Urothelium cell line (cell line): Measurements from ENCODE around the gene PUS7.
"Not testable (repeated sequence)": the region's sequence is repeated elsewhere in the genome, so short reads cannot be mapped to it uniquely, and the experiment has no call there.

ENCODE experiments used
- DNase-seq: peaks from one replicate; pipeline ENCODE4 v3.0.0; 2011; ENCODE audit warnings: low spot score, mixed read lengths
- FAIRE-seq: peaks from 2 replicates; lab custom pipeline; 2011; peaks lifted over from hg19 to GRCh38; lab: Jason Lieb, UNC

The PUS7 gene

GRCh38 chr7:105521717-105522463 lies at the start of gene PUS7:
PUS7 (minus strand) TSS chr7:105522271; CDS start chr7:105508512, 13,759 bp downstream.
- DNase-seq (peak; percentile 100), FAIRE-seq (peak; percentile 69)

- DNase-seq, result no peak
- FAIRE-seq, result no peak
Measured at GRCh38 chr7:105567821-105568220, 45.8 kb upstream of the PUS7 start.

DNA sequence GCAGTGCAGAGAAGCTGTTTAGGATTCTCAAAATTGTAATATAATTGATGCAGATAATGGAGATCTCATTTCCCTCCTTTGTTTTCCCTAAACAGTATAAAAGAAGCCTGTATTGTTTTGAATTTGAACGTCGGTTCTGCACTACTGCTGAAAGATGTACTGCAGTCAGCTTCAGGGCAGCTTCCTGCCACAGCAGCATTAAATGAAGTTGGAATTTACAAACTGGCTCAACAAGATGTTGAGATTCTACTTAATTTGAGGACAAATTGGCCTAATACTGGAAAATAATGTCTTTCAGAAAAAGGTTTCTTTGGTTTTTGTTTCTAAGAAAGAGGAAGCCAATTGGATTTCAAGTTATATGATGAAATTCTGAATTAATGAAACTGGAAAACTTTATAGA lies 45.0 kb upstream of the PUS7 start:
- DNase-seq (no peak), FAIRE-seq (no peak)

GRCh38 chr7:105565190-105565589 lies 43.1 kb upstream of the PUS7 start:
- DNase-seq (no peak), FAIRE-seq (no peak)

- FAIRE-seq (no peak), DNase-seq (no peak)
Measured at GRCh38 chr7:105559926-105560325, 37.9 kb upstream of the PUS7 start.

- DNase-seq (no peak), FAIRE-seq (no peak)
Measured at GRCh38 chr7:105538339-105538738, 16.3 kb upstream of the PUS7 start.

DNA sequence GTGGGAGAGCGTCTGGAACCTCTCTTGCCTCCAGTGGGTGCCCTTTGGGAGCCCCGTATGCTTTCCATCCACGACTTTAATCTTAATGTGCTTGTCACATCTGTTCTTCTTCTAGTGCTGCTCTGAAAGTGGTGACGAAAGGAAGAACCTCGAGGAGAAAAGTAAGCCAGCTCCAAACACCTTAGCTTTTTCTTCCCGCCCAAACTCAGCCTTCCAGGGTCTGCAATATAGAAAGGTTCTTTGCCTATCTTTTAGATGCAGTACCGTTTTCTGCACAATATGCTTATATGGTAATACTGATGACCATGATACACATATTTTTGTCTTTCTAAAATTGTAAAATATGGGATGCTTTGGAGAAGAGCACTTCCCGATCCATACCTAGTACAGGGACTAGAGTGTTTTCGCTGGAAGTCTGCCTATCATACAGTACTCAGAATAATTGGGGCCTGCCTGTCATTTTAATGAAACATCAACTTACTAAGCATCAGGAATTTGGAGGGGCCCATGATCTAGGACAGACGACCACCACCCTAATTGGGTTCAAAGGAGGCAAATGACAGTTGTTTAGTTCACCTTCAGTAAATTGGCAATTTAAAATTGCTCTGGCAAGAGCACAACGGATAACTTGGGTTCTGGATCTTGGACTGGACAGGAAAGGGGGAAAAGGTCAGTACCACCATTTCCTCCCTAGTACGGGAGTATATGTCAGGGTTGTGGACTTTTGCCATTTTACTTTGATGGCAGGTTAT lies 10.8 kb upstream of the PUS7 start:
- DNase-seq, result no peak
- FAIRE-seq, result no peak

GRCh38 chr7:105531792-105532671 lies 10.0 kb upstream of the PUS7 start, which contains the start of gene RINT1:
RINT1 (plus strand) TSS chr7:105532201; CDS start chr7:105532316, 115 bp downstream.
- DNase-seq (peak; percentile 98), FAIRE-seq (peak; percentile 86)

DNA sequence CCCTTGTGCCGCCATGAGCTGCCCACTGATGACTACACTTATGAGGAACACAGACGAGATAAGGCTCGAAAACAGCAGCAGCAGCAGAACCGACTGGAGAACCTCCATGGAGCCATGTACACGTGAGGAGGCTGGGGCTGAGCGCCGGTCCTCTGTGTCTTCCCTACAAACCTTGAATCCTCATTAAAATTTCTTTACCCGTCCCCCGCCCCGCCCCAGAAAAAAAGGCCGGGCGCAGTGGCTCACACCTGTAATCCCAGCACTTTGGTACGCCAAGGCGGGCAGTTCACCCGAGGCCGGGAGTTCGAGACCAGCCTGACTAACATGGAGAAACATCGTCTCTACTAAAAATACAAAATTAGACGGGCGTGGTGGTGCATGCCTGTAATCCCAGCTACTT lies 8.5 kb upstream of the PUS7 start:
- DNase-seq (no peak), FAIRE-seq (no peak)

GRCh38 chr7:105530126-105530525 lies 8.1 kb upstream of the PUS7 start:
- DNase-seq (no peak), FAIRE-seq (no peak)

DNA sequence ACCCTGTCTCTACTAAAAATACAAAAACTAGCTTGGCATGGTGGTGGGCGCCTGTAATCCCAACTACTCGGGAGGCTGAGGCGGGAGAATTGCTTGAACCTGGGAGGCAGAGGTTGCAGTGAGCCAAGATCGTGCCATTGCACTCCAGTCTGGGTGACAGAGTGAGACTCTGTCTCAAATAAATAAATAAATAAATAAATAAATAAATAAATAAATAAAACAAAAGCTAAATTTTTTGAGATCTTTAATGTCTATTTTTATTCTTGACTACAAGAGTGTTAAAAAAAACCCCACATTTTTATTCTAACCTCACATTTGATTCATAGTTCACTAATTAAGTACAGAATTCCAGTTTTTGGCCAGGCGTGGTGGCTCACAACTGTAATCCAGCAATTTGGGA lies 5.7 kb upstream of the PUS7 start:
- FAIRE-seq, DNase-seq: not testable (repeated sequence)

DNA sequence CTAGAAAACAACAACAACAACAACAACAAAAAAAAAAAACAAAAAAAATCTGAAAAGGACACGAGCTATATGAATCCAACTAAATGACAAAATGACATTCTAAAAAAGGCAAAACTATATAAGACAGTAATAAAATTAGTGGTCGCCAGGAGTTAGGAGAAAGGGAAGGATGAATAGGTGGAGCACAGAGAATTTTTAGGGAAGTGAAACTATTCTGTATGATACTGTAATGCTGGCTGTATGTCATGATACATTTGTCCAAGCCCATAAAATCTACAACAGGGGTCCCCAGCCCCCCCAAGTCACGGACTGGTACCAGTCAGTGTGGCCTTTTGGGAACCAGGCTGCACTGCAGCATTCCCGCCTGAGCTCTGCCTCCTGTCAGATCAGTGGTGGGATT lies 2.8 kb upstream of the PUS7 start:
- FAIRE-seq (no peak), DNase-seq (no peak)

DNA sequence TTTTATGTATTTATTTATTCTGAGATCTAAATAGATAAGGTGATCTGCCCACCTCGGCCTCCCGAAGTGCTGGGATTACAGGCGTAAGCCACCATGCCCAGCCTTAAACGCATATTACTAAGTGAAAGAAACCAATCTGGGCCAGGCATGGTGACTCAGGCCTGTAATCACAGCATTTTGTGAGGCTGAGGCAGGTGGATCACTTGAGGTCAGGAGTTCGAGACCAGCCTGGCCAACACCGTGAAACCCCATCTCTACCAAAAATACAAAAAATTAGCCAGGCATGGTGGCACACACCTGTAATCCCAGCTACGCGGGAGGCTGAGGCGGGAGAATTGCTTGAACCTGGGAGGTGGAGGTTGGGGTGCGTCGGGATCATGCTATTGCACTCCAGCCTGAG lies 2.4 kb upstream of the PUS7 start:
- DNase-seq, result not testable (repeated sequence)

GRCh38 chr7:105521027-105521716 lies 899 bp downstream of the PUS7 start:
- FAIRE-seq, result no peak

More for the DNA sequence above, 2.4 kb upstream of the PUS7 start:
- FAIRE-seq, result not testable (repeated sequence)

GRCh38 chr7:105520620-105521019 lies 1.5 kb downstream of the PUS7 start:
- FAIRE-seq, DNase-seq: not testable (repeated sequence)

More at GRCh38 chr7:105521027-105521716, 899 bp downstream of the PUS7 start:
- peak; percentile 71 for DNase-seq

DNA sequence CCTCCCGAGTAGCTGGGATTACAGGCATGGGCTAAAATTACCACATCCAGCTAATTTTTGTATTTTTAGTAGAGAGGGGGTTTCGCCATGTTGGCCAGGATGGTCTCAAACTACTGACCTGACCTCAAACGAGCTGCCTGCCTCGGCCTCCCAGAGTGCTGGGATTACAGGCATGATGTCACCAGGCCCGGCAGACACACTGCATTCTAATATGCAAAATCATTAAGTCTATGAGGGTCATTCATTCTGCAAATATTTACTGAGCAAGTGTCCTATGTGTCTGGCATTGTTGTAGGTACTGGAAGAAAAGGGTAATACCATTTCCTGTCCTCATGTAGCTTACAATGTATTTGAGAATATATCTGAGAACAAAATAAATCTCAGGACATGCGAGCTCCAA lies 2.7 kb downstream of the PUS7 start:
- DNase-seq, result no peak
- FAIRE-seq, result no peak

- not testable (repeated sequence) for DNase-seq, FAIRE-seq
Measured at GRCh38 chr7:105515610-105516009, 6.5 kb downstream of the PUS7 start.

DNA sequence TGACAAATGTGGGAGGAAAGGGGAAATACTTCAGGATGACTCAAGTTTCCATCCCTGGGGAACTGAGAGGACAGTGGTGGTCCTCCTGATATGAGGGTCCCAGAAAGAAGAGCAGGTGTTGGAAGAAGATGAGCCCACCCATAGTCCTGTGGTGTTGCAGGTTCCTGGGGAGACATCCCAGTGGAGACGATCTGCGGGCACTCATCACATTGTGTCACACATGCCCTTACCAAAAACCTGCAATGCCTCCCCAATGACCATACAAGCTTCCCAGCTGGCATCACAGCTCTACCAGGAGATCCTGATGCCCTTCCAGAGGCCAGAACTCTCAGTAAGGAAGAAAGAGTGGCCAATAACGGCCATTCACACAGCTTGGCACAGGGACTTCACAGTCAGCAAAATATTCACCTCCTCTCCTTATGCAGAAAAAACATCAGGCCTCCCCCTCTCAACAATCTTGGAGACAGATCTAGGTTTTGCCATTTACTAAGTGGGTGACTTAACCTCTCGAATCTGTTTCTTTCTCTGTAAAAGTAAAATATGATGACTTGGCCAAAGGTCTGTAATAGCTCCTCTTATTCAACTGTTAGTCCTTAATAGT lies 9.0 kb downstream of the PUS7 start:
- no peak for FAIRE-seq

GRCh38 chr7:105512415-105512814 lies 9.7 kb downstream of the PUS7 start:
- DNase-seq, result no peak
- no peak for FAIRE-seq

More for the DNA sequence above, 9.0 kb downstream of the PUS7 start:
- DNase-seq, result no peak

DNA sequence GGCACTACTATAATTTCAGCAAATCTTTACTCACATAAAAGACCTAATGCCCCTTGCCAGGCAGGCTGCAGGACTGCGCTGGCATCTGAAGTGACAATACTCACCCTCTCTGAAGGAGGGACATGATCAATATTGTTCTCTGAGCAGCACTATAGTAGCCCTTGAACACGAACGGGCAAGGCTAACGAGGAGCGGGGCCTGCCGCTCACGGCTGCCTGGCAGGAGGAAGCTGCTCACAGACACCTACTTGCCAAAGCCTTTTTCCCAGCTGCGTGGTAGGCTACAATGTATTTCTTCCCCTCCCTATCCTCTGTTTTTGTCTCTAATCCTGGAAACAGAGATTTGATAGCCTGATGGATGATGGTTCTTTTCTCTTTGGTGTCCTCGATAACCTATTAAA lies 19.9 kb downstream of the PUS7 start:
- DNase-seq, result no peak
- FAIRE-seq, result no peak
